ENCODE data around the gene C16orf78. TPM values are rescaled to one million over a fixed set of nuclear protein-coding genes. Genes with fewer than 3 reads are reported as not detected.

The C16orf78 gene
- total RNA-seq, 1 donor from 2014 or later: not detected

GRCh38 chr16:49405530-49405929 lies 31.9 kb downstream of the C16orf78 start:
- TF ChIP-seq CTCF (IDR thresholded peaks at IDR 0.05): no peak
- DNase-seq (ENCODE audit: low spot score): no peak
- Mint-ChIP-seq H3K27me3 (ENCODE audit: low read depth) (peaks cover 18% of the 10 kb centered on the region), H3K36me3 (ENCODE audit: low read depth) (peaks cover 2% of the 10 kb centered on the region), H3K4me3 (ENCODE audit: unreplicated experiment) (no peak overlapping the region), H3K4me1 (ENCODE audit: low read depth) (peaks cover 5% of the 10 kb centered on the region), H3K27ac (ENCODE audit: unreplicated experiment) (no peak overlapping the region), H3K9me3 (ENCODE audit: low read depth) (peaks cover 10% of the 10 kb centered on the region)

- no peak overlapping the region for H3K4me3 Mint-ChIP-seq (ENCODE audit: unreplicated experiment)
- TF ChIP-seq CTCF (IDR thresholded peaks at IDR 0.05): peak; percentile 90
- H3K4me1 Mint-ChIP-seq (ENCODE audit: low read depth): peaks cover 5% of the 10 kb centered on the region
- H3K27me3 Mint-ChIP-seq (ENCODE audit: low read depth): peaks cover 16% of the 10 kb centered on the region
- H3K27ac Mint-ChIP-seq (ENCODE audit: unreplicated experiment): no peak overlapping the region
- H3K9me3 Mint-ChIP-seq (ENCODE audit: low read depth): peaks cover 6% of the 10 kb centered on the region
- peaks cover under 1% of the 10 kb centered on the region for H3K36me3 Mint-ChIP-seq (ENCODE audit: low read depth)
- no peak for DNase-seq (ENCODE audit: low spot score)
Observed at GRCh38 chr16:49407873-49408550, 34.4 kb downstream of the C16orf78 start.

GRCh38 chr16:49409121-49409520 lies 35.5 kb downstream of the C16orf78 start:
- no peaks in the 10 kb centered on the region for H3K36me3 Mint-ChIP-seq (ENCODE audit: low read depth)

GRCh38 chr16:49410226-49410625 lies 36.6 kb downstream of the C16orf78 start:
- Mint-ChIP-seq H3K4me3 (ENCODE audit: unreplicated experiment) (no peak overlapping the region), H3K27ac (ENCODE audit: unreplicated experiment) (no peak overlapping the region), H3K27me3 (ENCODE audit: low read depth) (peaks cover 13% of the 10 kb centered on the region), H3K9me3 (ENCODE audit: low read depth) (peaks cover 4% of the 10 kb centered on the region), H3K36me3 (ENCODE audit: low read depth) (no peaks in the 10 kb centered on the region), H3K4me1 (ENCODE audit: low read depth) (peaks cover 5% of the 10 kb centered on the region)
- DNase-seq (ENCODE audit: low spot score): no peak
- TF ChIP-seq CTCF (IDR thresholded peaks at IDR 0.05): no peak

More at GRCh38 chr16:49409121-49409520, 35.5 kb downstream of the C16orf78 start:
- H3K4me1 Mint-ChIP-seq (ENCODE audit: low read depth): peaks cover 5% of the 10 kb centered on the region
- H3K27me3 Mint-ChIP-seq (ENCODE audit: low read depth): peaks cover 17% of the 10 kb centered on the region
- H3K27ac Mint-ChIP-seq (ENCODE audit: unreplicated experiment): no peak overlapping the region
- DNase-seq (ENCODE audit: low spot score): no peak
- H3K4me3 Mint-ChIP-seq (ENCODE audit: unreplicated experiment): no peak overlapping the region
- TF ChIP-seq CTCF (IDR thresholded peaks at IDR 0.05): no peak
- H3K9me3 Mint-ChIP-seq (ENCODE audit: low read depth): peaks cover 4% of the 10 kb centered on the region

GRCh38 chr16:49411121-49411970 lies 37.7 kb downstream of the C16orf78 start:
- no peak for DNase-seq (ENCODE audit: low spot score)
- Mint-ChIP-seq H3K4me1 (ENCODE audit: low read depth) (peaks cover 5% of the 10 kb centered on the region), H3K36me3 (ENCODE audit: low read depth) (no peaks in the 10 kb centered on the region), H3K4me3 (ENCODE audit: unreplicated experiment) (no peak overlapping the region), H3K27ac (ENCODE audit: unreplicated experiment) (no peak overlapping the region), H3K9me3 (ENCODE audit: low read depth) (peaks cover 4% of the 10 kb centered on the region), H3K27me3 (ENCODE audit: low read depth) (peaks cover 16% of the 10 kb centered on the region)
- no peak for TF ChIP-seq CTCF (IDR thresholded peaks at IDR 0.05)

Measured in chondrocyte (in vitro differentiated cells).